GM21723 (cell line): ENCODE results near the gene CLCC1.
"Not testable (repeated sequence)": the region's sequence is repeated elsewhere in the genome, so short reads cannot be mapped to it uniquely, and the experiment has no call there.

Experiments
- ATAC-seq: cut with Tn5 transposase; IDR thresholded peaks from one replicate; pipeline ENCODE4 v1.9.1; 2021; ENCODE audit warnings: mild to moderate bottlenecking, moderate library complexity; ENCODE audit not compliant: unreplicated experiment

CLCC1 gene, protein sequence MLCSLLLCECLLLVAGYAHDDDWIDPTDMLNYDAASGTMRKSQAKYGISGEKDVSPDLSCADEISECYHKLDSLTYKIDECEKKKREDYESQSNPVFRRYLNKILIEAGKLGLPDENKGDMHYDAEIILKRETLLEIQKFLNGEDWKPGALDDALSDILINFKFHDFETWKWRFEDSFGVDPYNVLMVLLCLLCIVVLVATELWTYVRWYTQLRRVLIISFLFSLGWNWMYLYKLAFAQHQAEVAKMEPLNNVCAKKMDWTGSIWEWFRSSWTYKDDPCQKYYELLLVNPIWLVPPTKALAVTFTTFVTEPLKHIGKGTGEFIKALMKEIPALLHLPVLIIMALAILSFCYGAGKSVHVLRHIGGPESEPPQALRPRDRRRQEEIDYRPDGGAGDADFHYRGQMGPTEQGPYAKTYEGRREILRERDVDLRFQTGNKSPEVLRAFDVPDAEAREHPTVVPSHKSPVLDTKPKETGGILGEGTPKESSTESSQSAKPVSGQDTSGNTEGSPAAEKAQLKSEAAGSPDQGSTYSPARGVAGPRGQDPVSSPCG

DNA sequence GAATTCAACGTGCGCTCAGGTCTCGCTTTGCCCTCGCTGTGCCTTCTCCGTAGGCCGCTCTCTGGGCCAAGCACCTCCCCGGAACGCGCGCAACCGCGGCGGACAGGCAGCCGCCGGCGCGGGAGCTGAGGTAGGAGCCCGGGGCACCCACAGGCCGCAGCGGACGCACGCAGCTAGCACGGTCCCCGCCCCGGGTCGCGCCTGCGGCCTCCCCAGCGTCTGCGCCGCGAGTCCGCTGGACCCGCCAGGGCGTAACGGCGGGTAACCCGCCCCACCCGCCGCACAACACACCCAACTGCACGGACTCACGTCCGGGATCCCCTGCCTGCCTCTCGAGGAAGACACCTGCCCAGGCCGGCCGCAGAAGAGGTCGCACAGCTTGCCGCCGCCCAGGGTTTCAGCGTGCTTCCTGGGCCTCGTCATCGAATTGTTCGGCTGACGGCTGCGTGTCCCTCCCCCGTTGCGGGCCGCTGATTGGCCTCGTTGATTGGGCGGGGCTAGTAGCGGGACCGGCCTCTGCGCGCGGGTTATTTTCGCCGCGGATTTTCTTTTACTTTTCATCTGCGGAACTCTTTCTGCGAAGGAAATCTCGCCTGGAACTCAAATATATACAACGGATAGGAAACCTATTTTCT, at the start of gene CLCC1:
CLCC1 (minus strand) TSS at position 433 of the 635 bp plus-strand sequence. CDS start 13,047 bp downstream, outside the sequence.
- ATAC-seq: peak; percentile 92

DNA sequence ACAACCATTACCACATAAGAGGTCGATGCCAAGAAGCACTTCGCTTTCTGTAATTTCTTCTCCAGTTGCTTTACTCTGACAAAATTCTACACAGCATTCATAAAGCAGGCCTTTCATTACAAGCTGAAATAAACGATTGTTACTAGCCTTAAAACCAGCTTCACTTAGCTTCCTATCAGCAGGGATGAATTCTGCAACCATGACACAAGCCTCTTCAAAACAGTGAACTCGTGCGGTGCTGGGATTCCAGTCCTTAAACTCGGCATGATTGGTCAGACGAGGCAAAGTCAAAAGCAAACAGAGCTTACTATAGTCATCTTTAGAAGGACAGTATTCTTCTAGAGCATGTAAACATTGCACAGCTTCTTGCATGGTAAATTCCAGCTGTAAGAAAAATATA, 48.1 kb upstream of the CLCC1 start:
- ATAC-seq: no peak

DNA sequence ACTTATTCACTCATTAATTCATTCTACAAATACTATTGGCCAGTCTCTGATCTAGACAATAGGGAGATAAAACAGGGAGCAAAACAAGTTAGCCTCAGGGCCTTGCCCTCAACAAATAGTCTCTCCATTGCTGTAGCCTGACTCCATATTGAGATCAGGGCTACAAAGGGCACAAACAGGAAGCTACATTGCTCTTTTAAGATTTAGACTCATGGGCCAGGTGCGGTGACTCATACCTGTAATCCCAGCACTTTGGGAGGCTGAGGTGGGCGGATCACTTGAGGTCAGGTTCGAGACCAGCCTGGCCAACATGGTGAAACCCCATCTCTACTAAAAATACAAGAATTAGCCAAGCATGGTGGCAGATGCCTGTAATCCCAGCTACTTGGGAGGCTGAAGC, 33.3 kb upstream of the CLCC1 start:
- not testable (repeated sequence) for ATAC-seq

DNA sequence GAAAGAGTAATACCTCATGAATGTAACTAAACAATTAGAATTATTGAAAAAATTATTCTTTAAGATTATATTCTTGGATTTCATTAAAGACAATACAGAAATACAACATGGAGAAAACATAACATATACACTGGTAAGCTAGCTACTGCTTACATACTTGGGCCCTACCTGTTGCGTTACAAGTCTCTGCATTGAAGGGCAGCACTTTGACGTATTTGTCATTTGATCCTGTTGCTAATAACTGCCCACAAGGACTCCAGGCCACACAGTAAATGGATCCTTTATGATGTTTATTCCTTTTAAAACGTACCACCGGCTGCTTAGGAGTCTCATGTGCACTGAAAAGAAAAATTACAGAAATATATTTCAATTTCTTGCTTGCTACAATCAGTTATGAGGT, 19.8 kb upstream of the CLCC1 start:
- no peak for ATAC-seq

DNA sequence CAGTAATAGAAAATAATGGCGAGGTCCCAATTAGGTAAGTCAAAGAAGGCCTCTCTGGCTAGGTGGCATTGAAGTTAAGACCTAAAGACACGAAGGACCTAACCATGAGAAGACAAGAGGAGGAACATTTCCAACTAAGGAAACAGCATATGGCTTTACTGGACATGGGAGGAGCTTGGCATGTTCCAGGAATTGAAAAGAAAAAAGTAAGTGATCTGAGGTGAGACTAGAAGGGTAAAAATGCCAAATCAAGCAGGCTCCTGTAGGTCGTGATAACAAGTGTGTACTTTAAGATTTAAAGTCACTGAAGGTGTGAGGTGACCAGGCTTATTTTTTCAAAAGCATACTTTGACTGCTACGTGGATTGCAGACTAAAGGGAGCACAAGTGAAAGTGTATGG, 13.4 kb upstream of the CLCC1 start:
- no peak for ATAC-seq

DNA sequence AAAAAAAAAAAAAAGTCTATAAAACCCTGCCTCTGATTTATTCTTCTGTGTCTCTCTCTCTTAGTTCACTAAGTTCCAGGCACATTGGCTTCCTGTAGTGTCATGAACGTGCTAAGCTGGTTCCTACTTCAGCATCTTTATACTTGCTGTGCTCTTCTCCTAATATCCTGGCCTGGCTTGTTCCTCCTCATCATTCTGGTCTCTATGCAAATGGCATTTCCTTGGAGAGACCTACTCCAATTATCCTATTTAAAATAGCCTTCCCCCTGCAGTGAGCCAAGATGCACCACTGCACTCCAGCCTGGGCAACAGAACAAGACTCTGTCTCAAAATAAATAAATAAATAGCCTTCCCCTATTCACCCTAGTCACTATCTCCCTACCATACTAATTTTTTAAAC, 9.7 kb upstream of the CLCC1 start:
- no peak for ATAC-seq

DNA sequence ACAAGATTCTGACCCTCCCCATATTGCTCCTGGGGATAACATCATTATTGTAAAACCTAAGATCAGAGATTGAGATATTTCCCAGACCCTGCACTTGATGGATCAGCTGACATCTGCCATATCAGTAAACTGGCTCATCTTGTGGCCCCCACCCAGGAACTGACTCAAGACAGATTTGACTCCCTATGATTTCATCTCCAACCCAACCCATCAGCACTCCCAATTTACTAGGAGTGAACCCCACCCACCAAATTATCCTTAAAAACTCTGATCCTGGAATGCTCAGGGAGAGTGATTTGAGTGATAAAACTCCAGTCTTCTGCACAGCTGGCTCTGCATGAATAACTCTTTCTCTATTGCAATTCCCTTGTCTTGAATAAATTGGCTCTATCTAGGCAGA, 6.1 kb upstream of the CLCC1 start:
- ATAC-seq: no peak

DNA sequence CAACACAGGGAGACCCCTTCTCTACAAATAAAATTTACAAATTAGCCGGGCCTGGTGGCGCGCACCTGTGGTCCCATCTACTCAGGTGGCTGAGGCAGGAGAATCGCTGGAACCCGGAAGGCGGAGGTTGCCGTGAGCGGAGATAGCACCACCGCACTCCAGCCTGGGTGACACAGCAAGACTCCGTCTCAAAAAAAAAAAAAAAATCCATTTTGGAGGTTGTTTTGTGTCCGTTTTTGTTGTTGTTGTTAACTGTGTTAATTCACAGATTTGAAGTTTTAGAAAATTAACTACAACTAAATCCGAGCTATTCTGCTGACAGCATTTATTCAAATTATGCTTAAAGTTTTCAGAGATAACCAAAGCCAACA, 618 bp downstream of the CLCC1 start:
- ATAC-seq: peak; percentile 42

DNA sequence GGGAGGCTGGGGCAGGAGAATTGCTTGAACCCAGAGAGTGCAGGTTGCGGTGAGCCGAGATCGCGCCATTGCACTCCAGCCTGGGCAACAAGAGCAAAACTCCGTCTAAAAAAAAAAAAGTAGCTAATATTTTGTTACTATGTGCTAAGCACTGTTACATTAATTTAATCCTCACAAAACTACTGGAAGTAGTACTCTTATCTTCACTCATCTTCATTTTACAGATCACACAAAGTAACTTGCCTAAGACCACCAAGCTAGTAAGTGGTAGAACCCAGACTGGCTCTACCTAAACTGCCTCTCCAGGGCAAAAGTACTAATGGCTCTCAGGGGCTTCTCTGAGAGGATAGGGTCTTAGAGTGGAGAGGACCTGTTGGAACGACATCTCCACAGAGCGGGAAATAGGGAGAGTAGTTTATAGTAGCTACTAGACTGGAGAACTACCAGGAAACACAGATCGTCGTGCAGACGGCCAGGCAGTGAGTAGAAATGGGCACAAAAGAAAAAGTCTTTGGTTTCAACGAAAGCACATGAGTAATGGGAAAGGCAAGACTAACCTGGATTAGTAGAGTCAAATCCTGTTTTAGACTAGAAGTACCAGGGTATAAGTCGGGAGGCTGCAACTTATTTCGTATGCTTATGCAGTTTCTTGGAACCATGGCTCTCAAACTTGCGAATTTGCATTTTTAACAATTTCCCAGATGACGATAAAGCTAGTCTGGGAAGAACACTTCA, 1.4 kb downstream of the CLCC1 start:
- ATAC-seq: no peak

DNA sequence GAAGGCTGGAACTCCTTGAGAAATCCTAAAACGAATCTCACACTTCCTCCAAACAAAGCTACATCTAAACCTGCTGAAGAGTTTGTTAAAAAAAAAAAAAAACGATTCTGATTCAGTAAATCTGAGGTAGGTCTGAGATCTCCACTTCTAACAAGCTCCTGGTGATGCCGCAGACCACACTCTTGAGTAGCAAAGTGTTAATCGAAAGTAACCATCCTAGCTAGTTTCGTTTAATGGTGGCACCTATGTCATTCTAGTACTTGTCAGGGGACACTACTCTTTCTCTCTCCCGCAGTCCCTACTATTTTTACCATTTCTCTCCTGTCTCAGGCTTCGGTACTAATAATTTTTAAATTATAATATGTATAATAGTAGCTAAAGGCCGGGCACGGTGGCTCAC, 2.1 kb downstream of the CLCC1 start:
- ATAC-seq: peak; percentile 33

DNA sequence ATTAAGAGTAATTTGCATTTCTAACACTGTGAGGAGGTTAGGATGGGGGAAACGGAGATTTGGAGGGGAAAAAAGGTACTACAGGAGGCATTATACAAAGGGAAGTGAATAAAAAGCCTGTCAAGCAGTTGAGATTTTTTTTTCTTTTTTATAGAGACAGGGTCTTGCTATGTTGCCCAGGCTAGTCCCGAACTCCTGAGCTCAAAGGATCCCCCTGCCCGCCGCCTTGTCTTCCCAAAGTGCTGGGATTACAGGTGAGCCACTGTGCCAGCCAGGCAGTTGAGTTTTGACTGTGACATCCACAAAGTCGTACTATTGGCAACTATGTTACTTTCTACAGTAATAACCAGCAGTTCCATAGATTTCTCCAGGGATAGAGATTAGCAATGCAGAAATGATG, 2.6 kb downstream of the CLCC1 start:
- ATAC-seq: no peak

DNA sequence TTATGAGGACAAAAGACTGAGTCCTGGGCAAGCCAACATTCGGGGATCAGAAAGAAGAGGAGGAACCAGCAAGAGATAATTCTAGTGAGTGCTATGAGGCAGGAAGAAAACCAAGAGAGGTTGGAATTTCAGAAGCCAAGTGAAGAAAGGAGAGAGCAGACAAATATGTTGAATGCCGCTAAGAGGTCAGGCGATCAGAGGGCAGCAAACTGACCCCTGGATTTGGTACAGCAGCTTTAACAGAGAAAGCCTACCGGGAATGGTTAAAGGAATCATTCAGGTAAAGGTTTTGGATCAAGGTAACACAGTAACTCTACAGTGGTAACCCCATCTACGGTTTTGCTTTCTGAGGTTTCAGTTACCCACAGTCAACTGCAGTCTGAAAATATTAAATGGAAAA, 5.4 kb downstream of the CLCC1 start:
- no peak for ATAC-seq

DNA sequence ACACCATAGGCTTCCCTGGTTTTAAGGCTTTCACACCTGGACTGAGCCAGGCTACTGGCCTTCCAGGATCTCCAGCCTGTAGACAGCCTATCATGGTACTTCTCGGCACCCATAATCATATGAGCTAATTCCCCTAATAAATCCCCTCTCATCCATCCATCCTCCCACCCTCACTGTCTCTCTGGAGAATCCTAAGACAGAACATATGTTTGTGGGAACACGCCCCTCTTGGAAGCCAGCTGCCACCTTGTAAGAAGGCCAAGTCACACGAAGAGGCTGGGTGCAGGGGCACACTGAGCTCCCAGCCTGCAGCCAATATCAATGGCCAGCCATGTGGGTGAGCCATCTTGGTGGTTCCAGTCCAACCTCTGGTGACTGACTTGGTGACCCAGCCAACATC, 7.4 kb downstream of the CLCC1 start:
- no peak for ATAC-seq

DNA sequence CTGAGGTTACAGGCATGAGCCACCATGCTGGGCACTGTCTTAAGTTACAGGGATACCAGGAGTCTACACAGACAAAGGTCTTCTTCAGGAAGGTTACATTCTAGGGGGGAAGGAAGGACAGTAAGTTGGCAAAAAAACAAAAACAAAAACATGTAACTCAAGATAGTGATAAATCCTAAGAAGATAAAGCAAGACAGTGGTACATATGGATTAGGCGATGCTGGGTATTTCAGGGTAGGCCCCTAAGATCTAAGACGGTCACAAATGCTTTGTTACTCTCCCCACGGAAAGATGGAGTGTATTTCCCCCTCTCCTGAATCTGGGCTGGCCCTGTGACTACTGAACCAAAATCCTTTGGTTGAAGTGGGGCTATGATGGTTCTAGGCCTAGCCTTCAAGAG, 8.2 kb downstream of the CLCC1 start:
- no peak for ATAC-seq

DNA sequence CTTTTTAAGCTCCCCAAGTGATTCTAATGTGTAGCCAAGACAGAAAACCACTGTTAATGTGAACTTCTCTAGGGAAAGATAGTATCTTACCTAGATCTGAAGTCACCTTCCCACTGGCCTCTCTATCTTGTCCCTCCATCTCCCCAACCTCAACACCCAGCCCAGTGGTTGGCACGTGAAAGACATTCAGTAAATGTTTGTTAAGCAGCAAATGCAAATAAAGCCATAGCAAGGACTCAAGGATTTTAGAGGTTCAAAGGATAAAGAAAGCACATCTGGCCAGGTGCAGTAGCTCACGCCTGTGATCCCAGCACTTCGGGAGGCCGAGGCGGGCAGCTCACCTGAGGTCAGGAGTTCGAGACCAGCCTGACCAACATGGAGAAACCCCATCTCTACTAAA, 9.8 kb downstream of the CLCC1 start:
- ATAC-seq: no peak

DNA sequence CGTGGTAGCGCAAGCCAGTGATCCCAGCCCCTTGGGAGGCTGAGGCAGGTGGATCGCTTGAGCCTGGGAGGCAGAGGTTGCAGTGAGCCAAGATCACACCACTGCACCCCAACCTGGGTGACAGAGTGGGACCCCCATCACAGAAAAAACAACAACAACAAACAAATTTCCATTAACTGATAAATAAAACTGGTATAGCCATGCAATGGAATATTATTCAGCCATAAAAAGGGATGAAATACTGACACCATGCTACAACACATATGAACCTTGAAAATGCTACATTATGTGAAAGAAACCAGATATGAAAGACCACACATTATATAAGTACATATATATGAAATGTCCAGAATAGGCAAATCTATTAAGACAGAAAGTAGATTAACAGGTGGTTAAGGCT, 12.0 kb downstream of the CLCC1 start:
- ATAC-seq: no peak

DNA sequence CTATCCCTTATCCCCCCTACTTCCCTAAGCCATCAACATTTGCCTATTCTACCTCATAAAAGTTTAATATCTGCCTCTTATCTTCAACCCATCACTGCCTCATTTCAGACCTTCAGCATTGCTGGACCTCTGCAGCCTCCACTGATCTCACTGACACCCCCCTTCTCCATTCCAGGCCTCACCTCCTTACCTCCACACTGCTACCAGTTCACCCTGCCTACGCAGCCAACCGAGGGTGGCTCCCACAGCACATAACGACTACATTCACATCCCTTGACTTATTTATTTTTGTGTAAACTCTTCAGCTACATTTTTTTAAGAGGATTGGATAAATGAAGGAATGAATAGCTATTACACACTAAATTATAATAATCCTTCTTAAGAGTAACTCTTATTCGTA, 14.2 kb downstream of the CLCC1 start:
- no peak for ATAC-seq

DNA sequence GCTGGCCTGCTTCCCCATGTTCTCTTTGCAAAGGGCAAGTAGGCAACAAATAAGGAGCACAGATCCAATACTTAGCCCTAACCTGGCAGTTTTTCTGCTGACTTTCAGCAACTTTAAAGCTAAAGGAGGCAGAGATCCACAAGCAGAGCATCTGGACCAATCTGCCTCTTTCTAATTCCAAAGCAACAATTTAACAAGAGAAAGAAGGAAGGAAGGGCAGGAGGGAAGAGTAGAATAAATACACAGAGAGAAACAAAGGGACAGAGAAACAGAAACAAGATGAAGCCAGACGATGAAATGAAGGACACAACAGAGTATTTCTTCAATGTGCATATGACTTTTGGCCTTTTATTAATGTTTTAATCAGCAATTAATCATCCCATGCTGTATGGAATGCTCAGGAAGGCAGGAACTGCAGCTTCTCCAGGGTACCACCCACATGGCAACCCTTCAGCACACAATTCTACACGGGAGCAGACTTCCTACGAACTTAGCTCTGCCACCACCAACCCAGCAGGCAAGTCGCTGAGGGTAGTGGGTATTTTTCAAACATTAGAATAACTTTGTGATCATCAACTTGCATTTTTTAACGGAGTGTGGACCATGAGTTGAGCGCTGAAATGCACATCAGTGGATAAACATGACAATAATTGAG, 15.3 kb downstream of the CLCC1 start:
- no peak for ATAC-seq

DNA sequence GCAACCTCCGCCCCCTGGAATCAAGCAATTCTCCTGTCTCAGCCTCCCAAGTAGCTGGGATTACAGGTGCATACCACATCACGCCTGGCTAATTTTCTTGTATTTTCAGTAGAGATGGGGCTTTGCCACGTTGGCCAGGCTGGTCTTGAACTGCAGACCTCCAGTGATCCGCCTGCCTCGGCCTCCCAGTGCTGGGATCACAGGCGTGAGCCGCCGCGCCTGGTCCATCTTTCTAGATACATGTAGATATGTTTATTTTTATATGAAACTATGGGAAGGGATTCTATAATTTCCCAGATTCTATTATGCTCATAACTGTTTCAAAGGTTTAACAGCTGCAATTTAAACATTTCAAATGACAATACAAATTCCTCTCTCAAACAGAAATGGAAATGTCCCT, 27.1 kb downstream of the CLCC1 start:
- ATAC-seq: no peak

DNA sequence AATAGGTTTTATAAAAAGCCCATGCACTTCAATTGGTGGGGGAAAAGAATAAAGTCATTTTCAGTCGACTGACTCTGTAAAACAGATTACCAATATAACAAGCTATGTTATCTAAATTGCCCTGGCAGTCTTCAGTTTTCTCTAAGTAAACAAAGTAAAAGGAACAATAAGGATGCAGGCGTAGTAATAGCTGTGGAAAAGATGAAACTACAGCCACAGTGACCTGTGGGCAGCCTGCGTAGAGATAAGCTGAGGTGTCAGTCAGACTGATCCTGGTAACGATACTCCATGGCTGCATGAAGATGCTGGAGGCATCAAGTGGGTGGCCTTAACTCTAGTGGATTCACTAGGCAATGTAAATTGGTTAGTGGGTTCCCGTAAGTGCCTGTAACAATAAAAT, 29.3 kb downstream of the CLCC1 start:
- ATAC-seq: no peak

DNA sequence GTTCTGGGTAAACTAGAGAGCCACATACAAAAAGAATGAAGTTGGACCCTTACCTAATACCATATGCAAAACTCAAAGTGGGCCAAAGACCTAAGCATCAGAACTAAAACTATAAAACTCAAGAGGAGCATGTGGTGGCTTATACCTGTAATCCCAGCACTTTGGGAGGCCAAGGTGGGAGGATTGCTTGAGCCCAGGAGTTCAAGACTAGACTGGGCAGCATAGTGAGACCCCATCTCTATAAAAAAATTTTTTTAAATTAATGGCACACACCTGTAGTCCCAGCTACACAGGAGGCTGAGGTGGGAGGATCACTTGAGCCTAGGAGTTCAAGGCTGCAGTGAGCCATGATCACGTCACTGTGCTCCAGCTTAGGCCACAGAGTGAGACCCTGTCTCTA, 35.7 kb downstream of the CLCC1 start:
- not testable (repeated sequence) for ATAC-seq
